ENCODE results near the gene JAZF1. TPM values are rescaled to one million over a fixed set of nuclear protein-coding genes. Genes with fewer than 3 reads are reported as not detected.

JAZF1 gene
- total RNA-seq, 3 donors from 2014 or later: 8.6 to 27.4 (median 10.5) TPM

DNA sequence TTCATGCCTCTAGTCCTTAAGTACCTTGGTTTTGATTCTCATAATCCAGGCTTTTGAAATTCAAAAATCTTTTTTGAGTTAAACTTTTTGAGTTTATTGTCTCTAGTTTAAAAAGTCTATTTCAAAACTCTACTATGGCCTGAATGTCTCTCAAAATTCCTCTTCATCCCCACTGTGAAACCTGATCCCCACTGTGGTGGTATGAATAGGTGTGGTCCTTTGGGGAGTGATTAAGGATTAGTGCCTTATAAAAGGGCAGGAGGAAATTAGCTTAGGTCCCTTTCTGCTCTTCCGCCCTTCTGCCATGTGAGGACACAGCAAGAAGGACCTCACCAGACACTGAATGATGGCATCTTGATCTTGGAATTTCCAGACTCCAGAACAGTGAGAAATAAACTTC lies 44.1 kb upstream of the JAZF1 start:
- H3K9me3 ChIP-seq: no peaks in the 10 kb centered on the region
- H3K4me3 ChIP-seq: no peak overlapping the region

DNA sequence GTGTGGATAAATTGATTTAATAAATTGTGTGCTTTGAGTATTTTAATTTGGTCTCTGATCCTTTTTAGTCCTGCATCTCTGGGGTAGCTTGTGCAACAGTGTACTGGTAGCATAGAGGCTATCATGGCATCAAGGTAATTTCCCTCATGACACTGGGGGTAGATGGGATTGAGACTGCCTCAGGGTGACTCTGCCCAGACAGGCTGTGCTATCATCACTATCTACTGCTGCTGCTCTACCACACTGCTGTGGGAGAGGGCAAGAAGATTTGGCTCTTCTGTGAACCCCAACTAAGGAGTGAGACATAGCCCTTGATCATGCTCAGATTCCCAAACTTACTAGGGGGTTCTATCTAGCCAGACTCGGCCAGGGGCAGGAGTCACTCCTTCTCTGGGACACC lies 43.6 kb upstream of the JAZF1 start:
- TF ChIP-seq POLR2AphosphoS5 (IDR thresholded peaks at IDR 0.05) (no peak), POLR2A (IDR thresholded peaks at IDR 0.05) (no peak)
- TF ChIP-seq, protein P1, sequence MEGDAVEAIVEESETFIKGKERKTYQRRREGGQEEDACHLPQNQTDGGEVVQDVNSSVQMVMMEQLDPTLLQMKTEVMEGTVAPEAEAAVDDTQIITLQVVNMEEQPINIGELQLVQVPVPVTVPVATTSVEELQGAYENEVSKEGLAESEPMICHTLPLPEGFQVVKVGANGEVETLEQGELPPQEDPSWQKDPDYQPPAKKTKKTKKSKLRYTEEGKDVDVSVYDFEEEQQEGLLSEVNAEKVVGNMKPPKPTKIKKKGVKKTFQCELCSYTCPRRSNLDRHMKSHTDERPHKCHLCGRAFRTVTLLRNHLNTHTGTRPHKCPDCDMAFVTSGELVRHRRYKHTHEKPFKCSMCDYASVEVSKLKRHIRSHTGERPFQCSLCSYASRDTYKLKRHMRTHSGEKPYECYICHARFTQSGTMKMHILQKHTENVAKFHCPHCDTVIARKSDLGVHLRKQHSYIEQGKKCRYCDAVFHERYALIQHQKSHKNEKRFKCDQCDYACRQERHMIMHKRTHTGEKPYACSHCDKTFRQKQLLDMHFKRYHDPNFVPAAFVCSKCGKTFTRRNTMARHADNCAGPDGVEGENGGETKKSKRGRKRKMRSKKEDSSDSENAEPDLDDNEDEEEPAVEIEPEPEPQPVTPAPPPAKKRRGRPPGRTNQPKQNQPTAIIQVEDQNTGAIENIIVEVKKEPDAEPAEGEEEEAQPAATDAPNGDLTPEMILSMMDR (IDR thresholded peaks at IDR 0.05): no peak
- DNase-seq (ENCODE audit: low spot score in 2 of 2): no peak
- Histone ChIP-seq H3K36me3 (no peaks in the 10 kb centered on the region), H3K4me1 (no peaks in the 10 kb centered on the region), H3K27me3 (no peaks in the 10 kb centered on the region), H3K27ac (no peak overlapping the region), H3K4me3 (no peak overlapping the region), H3K9me3 (no peaks in the 10 kb centered on the region)
- intact Hi-C loops (cut with DNase I; ENCODE audit: low total_unique reads): no loop called here

More for the DNA sequence above, 44.1 kb upstream of the JAZF1 start:
- DNase-seq (ENCODE audit: low spot score in 2 of 2): no peak
- H3K36me3 ChIP-seq: no peaks in the 10 kb centered on the region
- no peaks in the 10 kb centered on the region for H3K27me3 ChIP-seq
- no peak overlapping the region for H3K27ac ChIP-seq
- intact Hi-C loops (cut with DNase I; ENCODE audit: low total_unique reads): no loop called here
- H3K4me1 ChIP-seq: no peaks in the 10 kb centered on the region
- TF ChIP-seq, protein P1 (IDR thresholded peaks at IDR 0.05): no peak
- TF ChIP-seq POLR2A (IDR thresholded peaks at IDR 0.05): no peak
- no peak for TF ChIP-seq POLR2AphosphoS5 (IDR thresholded peaks at IDR 0.05)

DNA sequence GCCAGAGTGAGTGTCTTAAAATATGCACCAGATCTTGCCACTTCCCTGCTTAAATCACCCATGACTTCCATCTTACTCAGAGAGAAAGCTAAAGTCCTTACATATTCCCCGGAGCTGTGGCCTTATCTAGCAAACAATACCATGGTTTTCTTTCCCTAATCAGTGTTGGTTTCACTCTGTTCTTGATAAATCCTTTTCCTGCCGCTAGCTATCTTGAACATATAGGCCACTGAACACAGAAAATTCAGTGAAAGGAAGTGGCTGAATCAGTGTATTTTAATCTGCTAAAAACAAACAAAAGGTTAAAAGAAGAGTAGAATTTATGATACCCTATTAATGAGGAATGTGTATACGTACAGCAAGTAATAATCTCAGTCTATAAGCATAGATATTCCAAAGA lies 42.0 kb upstream of the JAZF1 start:
- intact Hi-C loops (cut with DNase I; ENCODE audit: low total_unique reads): no loop called here
- H3K9me3 ChIP-seq: no peaks in the 10 kb centered on the region
- no peaks in the 10 kb centered on the region for H3K4me1 ChIP-seq
- no peak overlapping the region for H3K4me3 ChIP-seq
- TF ChIP-seq, protein P1 (IDR thresholded peaks at IDR 0.05): no peak
- TF ChIP-seq POLR2A (IDR thresholded peaks at IDR 0.05) (no peak), POLR2AphosphoS5 (IDR thresholded peaks at IDR 0.05) (no peak)
- no peaks in the 10 kb centered on the region for H3K36me3 ChIP-seq
- no peak for DNase-seq (ENCODE audit: low spot score in 2 of 2)
- H3K27me3 ChIP-seq: no peaks in the 10 kb centered on the region
- no peak overlapping the region for H3K27ac ChIP-seq

DNA sequence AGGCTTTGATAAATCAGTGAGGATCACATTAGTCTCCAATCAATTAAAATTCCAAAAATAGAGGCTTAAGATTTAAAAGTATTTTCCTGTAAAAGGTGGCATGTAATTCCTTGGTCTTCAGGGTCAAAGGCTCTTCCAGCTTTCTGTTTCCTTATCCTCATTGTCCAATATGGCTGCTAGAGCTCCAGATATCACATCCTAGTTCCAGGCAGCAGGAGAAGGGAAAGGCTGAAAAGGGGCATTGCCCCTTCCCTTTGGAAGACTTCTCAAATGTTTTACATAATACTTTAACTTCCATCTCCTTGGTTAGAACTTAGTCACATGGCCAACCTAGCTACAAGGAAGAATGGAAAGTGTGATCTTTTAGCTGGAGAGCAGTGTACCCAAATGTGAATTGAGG lies 39.2 kb upstream of the JAZF1 start:
- Histone ChIP-seq H3K4me3 (no peak overlapping the region), H3K4me1 (no peaks in the 10 kb centered on the region), H3K27me3 (no peaks in the 10 kb centered on the region), H3K36me3 (no peaks in the 10 kb centered on the region), H3K9me3 (no peaks in the 10 kb centered on the region), H3K27ac (no peak overlapping the region)
- no peak for DNase-seq (ENCODE audit: low spot score in 2 of 2)
- intact Hi-C loops (cut with DNase I; ENCODE audit: low total_unique reads): no loop called here
- TF ChIP-seq, protein P1 (IDR thresholded peaks at IDR 0.05): no peak
- TF ChIP-seq POLR2A (IDR thresholded peaks at IDR 0.05) (no peak), POLR2AphosphoS5 (IDR thresholded peaks at IDR 0.05) (no peak)

DNA sequence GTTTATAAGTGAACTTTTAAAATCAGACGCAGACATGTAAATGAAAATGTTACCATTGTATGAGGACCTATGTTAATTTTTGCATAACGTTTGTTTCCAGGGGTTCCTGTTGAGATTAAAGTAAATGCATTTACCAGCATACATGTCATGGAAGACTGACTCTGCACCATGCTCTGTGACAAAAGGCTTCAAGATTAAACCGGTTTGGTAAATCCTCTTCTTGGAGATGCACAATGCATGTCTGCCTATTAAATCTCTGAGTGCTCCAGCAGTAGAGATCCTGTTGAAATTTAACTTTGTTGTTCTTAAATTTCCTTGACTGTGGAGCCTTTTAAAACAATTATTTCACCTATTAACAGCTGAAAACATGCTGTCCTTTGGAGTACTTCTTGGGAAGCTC lies 36.5 kb upstream of the JAZF1 start:
- TF ChIP-seq POLR2AphosphoS5 (IDR thresholded peaks at IDR 0.05): no peak
- TF ChIP-seq, protein P1 (IDR thresholded peaks at IDR 0.05): no peak
- TF ChIP-seq POLR2A (IDR thresholded peaks at IDR 0.05): no peak
- H3K36me3 ChIP-seq: no peaks in the 10 kb centered on the region
- H3K9me3 ChIP-seq: no peaks in the 10 kb centered on the region
- H3K4me3 ChIP-seq: no peak overlapping the region
- H3K27me3 ChIP-seq: no peaks in the 10 kb centered on the region
- H3K4me1 ChIP-seq: no peaks in the 10 kb centered on the region
- intact Hi-C loops (cut with DNase I; ENCODE audit: low total_unique reads): no loop called here
- no peak for DNase-seq (ENCODE audit: low spot score in 2 of 2)
- no peak overlapping the region for H3K27ac ChIP-seq

Data from breast epithelium (tissue), 4 donors.